HepG2 (cell line): ENCODE results near the gene BIRC5. TPM values are rescaled to one million over a fixed set of nuclear protein-coding genes. Genes with fewer than 3 reads are reported as not detected.

ENCODE experiments used
- CBX5 ChIP-seq: sonication (generic); formaldehyde crosslinking; IDR thresholded peaks from 2 replicates; pipeline ENCODE4 v1.4.0; 2020; ENCODE audit warnings: missing genetic modification reagents, borderline replicate concordance
- CC2D1A ChIP-seq: sonication (generic); formaldehyde crosslinking; IDR thresholded peaks from 2 replicates; pipeline ENCODE4 v1.8.1; 2023; ENCODE audit warnings: mild to moderate bottlenecking, missing genetic modification reagents
- CENPT ChIP-seq: sonication (generic); formaldehyde crosslinking; IDR thresholded peaks from 2 replicates; pipeline ENCODE4 v1.8.0; 2022; ENCODE audit warnings: low read depth, mild to moderate bottlenecking, moderate library complexity, missing genetic modification reagents
- CREB3 ChIP-seq: sonication (generic); formaldehyde crosslinking; IDR thresholded peaks from 2 replicates; pipeline ENCODE4 v1.5.0; 2020; ENCODE audit warnings: missing genetic modification reagents
- DDIT3 ChIP-seq: sonication (generic); formaldehyde crosslinking; IDR thresholded peaks from 2 replicates; pipeline ENCODE4 v1.4.0; 2020; ENCODE audit warnings: mild to moderate bottlenecking, missing genetic modification reagents
- EED ChIP-seq: sonication (generic); formaldehyde crosslinking; IDR thresholded peaks from 2 replicates; pipeline ENCODE4 v1.5.0; 2020; ENCODE audit warnings: mild to moderate bottlenecking, missing genetic modification reagents
- ETV6 ChIP-seq: sonication (generic); formaldehyde crosslinking; conservative IDR thresholded peaks from 2 replicates; pipeline ENCODE4 v1.4.0; 2020; ENCODE audit warnings: missing genetic modification reagents
- GPN1 ChIP-seq: sonication (generic); formaldehyde crosslinking; IDR thresholded peaks from 2 replicates; pipeline ENCODE4 v1.5.1; 2020; ENCODE audit warnings: missing genetic modification reagents, borderline replicate concordance
- HOXA3 ChIP-seq: sonication (generic); formaldehyde crosslinking; IDR thresholded peaks from 2 replicates; pipeline ENCODE4 v1.5.0; 2020; ENCODE audit warnings: missing genetic modification reagents
- KDM2A ChIP-seq: sonication (generic); formaldehyde crosslinking; IDR thresholded peaks from 2 replicates; pipeline ENCODE4 v1.4.0; 2020; ENCODE audit warnings: low read depth, missing genetic modification reagents, borderline replicate concordance
- KDM5A ChIP-seq: fragments of 200-600 bp; sonication (generic); IDR thresholded peaks from 2 replicates; pipeline ENCODE4 v1.7.0; 2018; ENCODE audit warnings: antibody characterized with exemption, mild to moderate bottlenecking, low read length, borderline replicate concordance
- KLF13 ChIP-seq: sonication (generic); formaldehyde crosslinking; IDR thresholded peaks from 2 replicates; pipeline ENCODE4 v1.4.0; 2020; ENCODE audit warnings: mild to moderate bottlenecking, missing genetic modification reagents
- KMT2B ChIP-seq: IDR thresholded peaks from 2 replicates; pipeline ENCODE4 v1.6.1; 2016; ENCODE audit warnings: missing genetic modification reagents, missing compliant biosample characterization
- NCOA1 ChIP-seq: sonication (generic); formaldehyde crosslinking; IDR thresholded peaks from 2 replicates; pipeline ENCODE4 v1.9.0; 2021; ENCODE audit warnings: missing genetic modification reagents
- PHB2 ChIP-seq: fragments of 450-650 bp; IDR thresholded peaks from 2 replicates; pipeline ENCODE4 v1.6.1; 2018; ENCODE audit not compliant: partially characterized antibody
- POLR2AphosphoS5 ChIP-seq: IDR thresholded peaks from 2 replicates; pipeline ENCODE4 v1.6.1; 2012; ENCODE audit warnings: low read depth, low read length
- RAD21 ChIP-seq: fragments of 450-650 bp; formaldehyde crosslinking; IDR thresholded peaks from 2 replicates; pipeline ENCODE4 v1.5.0; 2020; ENCODE audit warnings: mild to moderate bottlenecking
- RNF2 ChIP-seq: fragments of 450-650 bp; conservative IDR thresholded peaks from 2 replicates; pipeline ENCODE4 v1.6.1; 2016; ENCODE audit warnings: low read depth
- SOX13 ChIP-seq, 3 experiments: fragments of 450-650 bp in 1 of 3; sonication (generic) in 1 of 3; formaldehyde crosslinking in 1 of 3; IDR thresholded peaks in 2 of 3; conservative IDR thresholded peaks in 1 of 3; 2 replicates each; pipeline versions ENCODE4 v1.5.0 to v1.6.1; 2016 to 2020; ENCODE audit warnings: antibody characterized with exemption in 1 of 3, mild to moderate bottlenecking in 1 of 3, missing compliant biosample characterization in 1 of 3, missing genetic modification reagents in 1 of 3, moderate library complexity in 1 of 3
- ZBTB25 ChIP-seq: IDR thresholded peaks from 2 replicates; pipeline ENCODE4 v1.6.1; 2018; ENCODE audit warnings: missing genetic modification reagents
- ZBTB42 ChIP-seq: sonication (generic); formaldehyde crosslinking; IDR thresholded peaks from 2 replicates; pipeline ENCODE4 v1.5.0; 2020; ENCODE audit warnings: mild to moderate bottlenecking, missing genetic modification reagents
- ZMYM2 ChIP-seq: sonication (generic); formaldehyde crosslinking; IDR thresholded peaks from 2 replicates; pipeline ENCODE4 v1.8.0; 2022; ENCODE audit warnings: mild to moderate bottlenecking, missing genetic modification reagents
- ZNF124 ChIP-seq: sonication (generic); formaldehyde crosslinking; IDR thresholded peaks from 2 replicates; pipeline ENCODE4 v1.4.0; 2020; ENCODE audit warnings: missing genetic modification reagents
- ZNF24 ChIP-seq: fragments of 450-650 bp; IDR thresholded peaks from 2 replicates; pipeline ENCODE4 v1.6.1; 2017; ENCODE audit warnings: antibody characterized with exemption, mild to moderate bottlenecking
- ZNF274 ChIP-seq: sonication (generic); formaldehyde crosslinking; IDR thresholded peaks from 2 replicates; pipeline ENCODE4 v1.5.1; 2020; ENCODE audit warnings: mild to moderate bottlenecking, missing genetic modification reagents
- polyA plus RNA-seq, 8 experiments: library from polyadenylated mRNA; depleted of rRNA in 3 of 8; stranded (reverse) in 7 of 8; unstranded in 1 of 8; fragments of >200 nt; fragmentation: Illumina TruSeq in 4 of 8; extraction: Trizol in 4 of 8; gene quantifications; 2 replicates each; pipeline versions ENCODE4 v1.2.1 to v1.2.3, GENCODE V29; 2011 to 2016; ENCODE audit warnings: low read depth in 4 of 8, missing spikeins in 1 of 8, mixed read lengths in 1 of 8; ENCODE audit not compliant: insufficient read depth in 1 of 8
- total RNA-seq, 5 experiments: library from RNA; depleted of rRNA; stranded (reverse); fragments of >200 nt; fragmentation: Illumina TruSeq; extraction: Trizol; gene quantifications; 2 replicates each; pipeline ENCODE4 v1.2.3, GENCODE V29; 2016; ENCODE audit warnings: low read depth in 1 of 5
- TF ChIP-seq, protein P1 (sequence below): sonication (generic); formaldehyde crosslinking; conservative IDR thresholded peaks from 2 replicates; pipeline ENCODE4 v1.8.1; 2023; ENCODE audit warnings: missing genetic modification reagents
- TF ChIP-seq, protein P2 (sequence below): sonication (generic); formaldehyde crosslinking; IDR thresholded peaks from 2 replicates; pipeline ENCODE4 v1.4.0; 2020; ENCODE audit warnings: missing genetic modification reagents

BIRC5 gene
- total and polyA plus RNA-seq, 2 of the 13 experiments (the other 11 are each of a cell fraction or from before 2014, with no cell fraction given) = 30.3 to 135 TPM

DNA sequence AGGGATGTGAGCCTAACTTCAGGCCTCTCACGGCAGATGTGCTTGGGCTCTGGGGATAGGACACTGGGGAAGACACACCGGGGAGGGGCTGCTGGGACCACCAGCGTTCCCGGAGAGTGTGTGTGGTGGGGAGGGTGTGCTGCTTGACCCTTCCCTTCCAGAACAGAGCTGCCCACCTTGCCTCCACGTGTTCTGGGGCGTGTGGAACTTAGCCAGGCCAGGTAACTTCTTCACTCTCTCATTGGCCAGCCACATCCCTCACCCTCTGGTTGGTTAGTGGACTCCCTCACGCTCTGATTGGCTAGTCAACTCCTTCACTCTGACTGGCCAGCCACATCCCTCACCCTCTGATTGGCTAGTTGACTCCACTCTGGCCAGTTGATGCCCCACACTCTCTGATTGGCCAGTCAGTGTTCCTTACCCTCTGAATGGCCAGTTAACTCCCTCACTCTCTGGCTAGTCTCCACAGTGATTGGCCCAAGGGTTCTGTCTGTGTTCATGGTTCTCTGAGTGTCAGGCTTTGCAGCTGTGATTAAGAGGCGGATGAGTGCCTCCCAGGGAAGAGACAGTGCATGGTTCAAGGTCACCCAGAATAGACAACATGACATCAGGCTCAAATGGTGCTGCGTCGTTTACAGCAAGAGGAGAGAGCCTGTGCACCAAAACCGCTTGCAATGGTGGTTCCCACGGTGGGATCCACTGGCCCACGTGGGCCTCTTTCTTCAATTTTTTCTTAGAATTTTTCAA lies 27.4 kb downstream of the BIRC5 start (continued):
- TF ChIP-seq CC2D1A (CRISPR knock-in tag) (0 out of 2 replicates have a peak, but pooled peaks have one; percentile 63), DDIT3 (CRISPR knock-in tag) (no peak), PHB2 (no peak), ZBTB42 (CRISPR knock-in tag) (no peak), KLF13 (CRISPR knock-in tag) (no peak), ZBTB25 (peak; percentile 63; the same call in 1 of the 2 replicates), ZMYM2 (no peak), ETV6 (CRISPR knock-in tag) (no peak), ZNF274 (peak; percentile 84; the same call in 1 of the 2 replicates), ZNF24 (no peak), CREB3 (CRISPR knock-in tag) (no peak), KMT2B (CRISPR knock-in tag) (no peak), GPN1 (CRISPR knock-in tag) (no peak), CENPT (no peak), KDM5A (no peak), ZNF124 (CRISPR knock-in tag) (peak; percentile 47; the same call in 1 of the 2 replicates), RAD21 (CRISPR knock-in tag) (no peak), HOXA3 (CRISPR knock-in tag) (peak; percentile 84), CBX5 (no peak), KDM2A (CRISPR knock-in tag) (peak; percentile 60; the same call in 1 of the 2 replicates), SOX13 (IDR thresholded peaks at IDR 0.05) (no peak), SOX13 (CRISPR knock-in tag; conservative IDR thresholded peaks at IDR 0.05 in 1 of 2, IDR thresholded peaks at IDR 0.05 in 1 of 2) (peak in 1 of 2 experiments; percentile 39; a peak in 1 of 4 replicates), RNF2 (0 out of 2 replicates have a peak, but pooled peaks have one; percentile 14), NCOA1 (no peak), POLR2AphosphoS5 (no peak), EED (CRISPR knock-in tag) (peak; percentile 53; the same call in 1 of the 2 replicates)
- TF ChIP-seq, protein P1, sequence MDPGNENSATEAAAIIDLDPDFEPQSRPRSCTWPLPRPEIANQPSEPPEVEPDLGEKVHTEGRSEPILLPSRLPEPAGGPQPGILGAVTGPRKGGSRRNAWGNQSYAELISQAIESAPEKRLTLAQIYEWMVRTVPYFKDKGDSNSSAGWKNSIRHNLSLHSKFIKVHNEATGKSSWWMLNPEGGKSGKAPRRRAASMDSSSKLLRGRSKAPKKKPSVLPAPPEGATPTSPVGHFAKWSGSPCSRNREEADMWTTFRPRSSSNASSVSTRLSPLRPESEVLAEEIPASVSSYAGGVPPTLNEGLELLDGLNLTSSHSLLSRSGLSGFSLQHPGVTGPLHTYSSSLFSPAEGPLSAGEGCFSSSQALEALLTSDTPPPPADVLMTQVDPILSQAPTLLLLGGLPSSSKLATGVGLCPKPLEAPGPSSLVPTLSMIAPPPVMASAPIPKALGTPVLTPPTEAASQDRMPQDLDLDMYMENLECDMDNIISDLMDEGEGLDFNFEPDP (CRISPR knock-in tag) = no peak
- TF ChIP-seq, protein P2, sequence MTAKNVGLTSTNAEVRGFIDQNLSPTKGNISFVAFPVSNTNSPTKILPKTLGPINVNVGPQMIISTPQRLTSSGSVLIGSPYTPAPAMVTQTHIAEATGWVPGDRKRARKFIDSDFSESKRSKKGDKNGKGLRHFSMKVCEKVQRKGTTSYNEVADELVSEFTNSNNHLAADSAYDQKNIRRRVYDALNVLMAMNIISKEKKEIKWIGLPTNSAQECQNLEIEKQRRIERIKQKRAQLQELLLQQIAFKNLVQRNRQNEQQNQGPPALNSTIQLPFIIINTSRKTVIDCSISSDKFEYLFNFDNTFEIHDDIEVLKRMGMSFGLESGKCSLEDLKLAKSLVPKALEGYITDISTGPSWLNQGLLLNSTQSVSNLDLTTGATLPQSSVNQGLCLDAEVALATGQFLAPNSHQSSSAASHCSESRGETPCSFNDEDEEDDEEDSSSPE = 0 out of 2 replicates have a peak, but pooled peaks have one; percentile 15
